Measurements from ENCODE around the gene ZNF469. TPM values are rescaled to one million over a fixed set of nuclear protein-coding genes. Genes with fewer than 3 reads are reported as not detected.

ZNF469 gene
- total RNA-seq, 1 experiment from 2014 or later: 0.09 TPM

- no peak for TF ChIP-seq CTCF (conservative IDR thresholded peaks at IDR 0.05; ENCODE audit: low read depth, low read length)
- no peak for TF ChIP-seq EZH2 (IDR thresholded peaks at IDR 0.05; ENCODE audit: borderline replicate concordance, low read depth, low read length, poor library complexity, severe bottlenecking)
- ChIA-PET POLR2A (ENCODE audit: low non-redundant PET) (no interaction called here), CTCF (no interaction called here)
- no peak overlapping the region for H3K4me3 ChIP-seq (ENCODE audit: low read depth, low read length, poor library complexity, severe bottlenecking)
- no peaks in the 10 kb centered on the region for H3K4me1 ChIP-seq (ENCODE audit: insufficient read depth, low read length, poor library complexity, severe bottlenecking)
- H3K27me3 ChIP-seq (replicated peaks; ENCODE audit: insufficient read depth, low read depth, low read length, poor library complexity): peaks cover 97% of the 10 kb centered on the region
- H3K27ac ChIP-seq (ENCODE audit: low read depth, low read length, poor library complexity, severe bottlenecking): no peak overlapping the region
- no peak for DNase-seq (ENCODE audit: low spot score)
- intact Hi-C loops (cut with micrococcal nuclease; ENCODE audit: unreplicated experiment): no loop called here
- BruUV-seq (replicated peaks): no TSS peak
- H3K36me3 ChIP-seq (ENCODE audit: insufficient read depth, low read length, poor library complexity, severe bottlenecking): no peaks in the 10 kb centered on the region
- no peaks in the 10 kb centered on the region for H3K9me3 ChIP-seq (ENCODE audit: low read depth, low read length, poor library complexity, severe bottlenecking)
These were observed 9.4 kb downstream of the ZNF469 start for GRCh38 chr16:88392111-88392510.

- ChIA-PET CTCF (no interaction called here), POLR2A (ENCODE audit: low non-redundant PET) (no interaction called here)
- no peaks in the 10 kb centered on the region for H3K9me3 ChIP-seq (ENCODE audit: low read depth, low read length, poor library complexity, severe bottlenecking)
- BruUV-seq (replicated peaks): no TSS peak
- intact Hi-C loops (cut with micrococcal nuclease; ENCODE audit: unreplicated experiment): no loop called here
- no peak overlapping the region for H3K4me3 ChIP-seq (ENCODE audit: low read depth, low read length, poor library complexity, severe bottlenecking)
- no peaks in the 10 kb centered on the region for H3K4me1 ChIP-seq (ENCODE audit: insufficient read depth, low read length, poor library complexity, severe bottlenecking)
- H3K27ac ChIP-seq (ENCODE audit: low read depth, low read length, poor library complexity, severe bottlenecking): no peak overlapping the region
- DNase-seq (ENCODE audit: low spot score): no peak
- H3K36me3 ChIP-seq (ENCODE audit: insufficient read depth, low read length, poor library complexity, severe bottlenecking): no peaks in the 10 kb centered on the region
- peaks cover 97% of the 10 kb centered on the region for H3K27me3 ChIP-seq (replicated peaks; ENCODE audit: insufficient read depth, low read depth, low read length, poor library complexity)
- TF ChIP-seq CTCF (conservative IDR thresholded peaks at IDR 0.05; ENCODE audit: low read depth, low read length): no peak
- no peak for TF ChIP-seq EZH2 (IDR thresholded peaks at IDR 0.05; ENCODE audit: borderline replicate concordance, low read depth, low read length, poor library complexity, severe bottlenecking)
These were observed 9.9 kb downstream of the ZNF469 start for GRCh38 chr16:88392616-88393015.

GRCh38 chr16:88393034-88393433 is 10.3 kb downstream of the ZNF469 start:
- CTCF ChIA-PET: no interaction called here

More at GRCh38 chr16:88393034-88393433, 10.3 kb downstream of the ZNF469 start:
- Histone ChIP-seq H3K4me1 (ENCODE audit: insufficient read depth, low read length, poor library complexity, severe bottlenecking) (no peaks in the 10 kb centered on the region), H3K27ac (ENCODE audit: low read depth, low read length, poor library complexity, severe bottlenecking) (no peak overlapping the region), H3K27me3 (replicated peaks; ENCODE audit: insufficient read depth, low read depth, low read length, poor library complexity) (peaks cover 97% of the 10 kb centered on the region), H3K36me3 (ENCODE audit: insufficient read depth, low read length, poor library complexity, severe bottlenecking) (no peaks in the 10 kb centered on the region), H3K9me3 (ENCODE audit: low read depth, low read length, poor library complexity, severe bottlenecking) (no peaks in the 10 kb centered on the region), H3K4me3 (ENCODE audit: low read depth, low read length, poor library complexity, severe bottlenecking) (no peak overlapping the region)
- BruUV-seq (replicated peaks): no TSS peak
- POLR2A ChIA-PET (ENCODE audit: low non-redundant PET): no interaction called here
- intact Hi-C loops (cut with micrococcal nuclease; ENCODE audit: unreplicated experiment): no loop called here
- no peak for DNase-seq (ENCODE audit: low spot score)
- no peak for TF ChIP-seq CTCF (conservative IDR thresholded peaks at IDR 0.05; ENCODE audit: low read depth, low read length)
- TF ChIP-seq EZH2 (IDR thresholded peaks at IDR 0.05; ENCODE audit: borderline replicate concordance, low read depth, low read length, poor library complexity, severe bottlenecking): peak; percentile 92

Measured in A673 (cell line).